Measurements from ENCODE around the gene TBXA2R. TPM values are rescaled to one million over a fixed set of nuclear protein-coding genes. Genes with fewer than 3 reads are reported as not detected.
"Not testable (repeated sequence)": the region's sequence is repeated elsewhere in the genome, so short reads cannot be mapped to it uniquely, and the experiment has no call there.

TBXA2R gene
- total and polyA plus RNA-seq, 9 donors: 0.53 to 2.8 (median 2.2) TPM

GRCh38 chr19:3593156-3593555 is 13.5 kb downstream of the TBXA2R start:
- WGBS (ENCODE audit: insufficient coverage): 21% methylated on average over 7 of the region's 11 CpGs
- Histone ChIP-seq H3K27me3 (ENCODE audit: control insufficient read depth, insufficient read depth, low read length) (peaks cover 9% of the 10 kb centered on the region), H3K9me3 (replicated peaks; ENCODE audit: control insufficient read depth, low read depth, low read length) (no peaks in the 10 kb centered on the region), H3K4me1 (ENCODE audit: control insufficient read depth, insufficient read depth, low read length) (no peaks in the 10 kb centered on the region), H3K27ac (ENCODE audit: low read length) (no peak overlapping the region), H3K4me3 (ENCODE audit: low read length) (no peak overlapping the region), H3K36me3 (ENCODE audit: control insufficient read depth, insufficient read depth, low read length) (no peaks in the 10 kb centered on the region)
- no peak for DNase-seq

- Histone ChIP-seq H3K4me3 (ENCODE audit: low read length) (no peak overlapping the region), H3K4me1 (ENCODE audit: control insufficient read depth, insufficient read depth, low read length) (no peaks in the 10 kb centered on the region), H3K36me3 (ENCODE audit: control insufficient read depth, insufficient read depth, low read length) (no peaks in the 10 kb centered on the region), H3K27me3 (ENCODE audit: control insufficient read depth, insufficient read depth, low read length) (peaks cover 11% of the 10 kb centered on the region), H3K27ac (ENCODE audit: low read length) (no peak overlapping the region), H3K9me3 (replicated peaks; ENCODE audit: control insufficient read depth, low read depth, low read length) (no peaks in the 10 kb centered on the region)
- no peak for DNase-seq
- WGBS (ENCODE audit: insufficient coverage): 81% methylated on average over 9 of the region's 9 CpGs
Measured at GRCh38 chr19:3591876-3592613, 14.6 kb downstream of the TBXA2R start.

- Histone ChIP-seq H3K9me3 (replicated peaks; ENCODE audit: control insufficient read depth, low read depth, low read length) (no peaks in the 10 kb centered on the region), H3K4me1 (ENCODE audit: control insufficient read depth, insufficient read depth, low read length) (no peaks in the 10 kb centered on the region), H3K36me3 (ENCODE audit: control insufficient read depth, insufficient read depth, low read length) (no peaks in the 10 kb centered on the region), H3K4me3 (ENCODE audit: low read length) (no peak overlapping the region), H3K27me3 (ENCODE audit: control insufficient read depth, insufficient read depth, low read length) (peaks cover 20% of the 10 kb centered on the region), H3K27ac (ENCODE audit: low read length) (no peak overlapping the region)
- 89% methylated on average over 8 of the region's 8 CpGs for WGBS (ENCODE audit: insufficient coverage)
- no peak for DNase-seq
Measured at GRCh38 chr19:3590991-3591659, 15.6 kb downstream of the TBXA2R start.

- 93% methylated on average over 22 of the region's 22 CpGs for WGBS (ENCODE audit: insufficient coverage)
- no peaks in the 10 kb centered on the region for H3K9me3 ChIP-seq (replicated peaks; ENCODE audit: control insufficient read depth, low read depth, low read length)
- H3K4me3 ChIP-seq (ENCODE audit: low read length): no peak overlapping the region
- H3K4me1 ChIP-seq (ENCODE audit: control insufficient read depth, insufficient read depth, low read length): peaks cover 5% of the 10 kb centered on the region
- H3K27me3 ChIP-seq (ENCODE audit: control insufficient read depth, insufficient read depth, low read length): peaks cover 31% of the 10 kb centered on the region
- DNase-seq: no peak
- no peaks in the 10 kb centered on the region for H3K36me3 ChIP-seq (ENCODE audit: control insufficient read depth, insufficient read depth, low read length)
- no peak overlapping the region for H3K27ac ChIP-seq (ENCODE audit: low read length)
Measured at GRCh38 chr19:3589949-3590348, 16.7 kb downstream of the TBXA2R start.

- 75% methylated on average over 6 of the region's 11 CpGs for WGBS (ENCODE audit: insufficient coverage)
- no peaks in the 10 kb centered on the region for H3K9me3 ChIP-seq (replicated peaks; ENCODE audit: control insufficient read depth, low read depth, low read length)
Measured at GRCh38 chr19:3589439-3589838, 17.2 kb downstream of the TBXA2R start.

GRCh38 chr19:3586707-3587346 is 19.8 kb downstream of the TBXA2R start:
- no peaks in the 10 kb centered on the region for H3K36me3 ChIP-seq (ENCODE audit: control insufficient read depth, insufficient read depth, low read length)
- peaks cover 36% of the 10 kb centered on the region for H3K27me3 ChIP-seq (ENCODE audit: control insufficient read depth, insufficient read depth, low read length)
- 47% methylated on average over 27 of the region's 31 CpGs for WGBS (ENCODE audit: insufficient coverage)
- no peak overlapping the region for H3K4me3 ChIP-seq (ENCODE audit: low read length)
- H3K4me1 ChIP-seq (ENCODE audit: control insufficient read depth, insufficient read depth, low read length): peaks cover 5% of the 10 kb centered on the region
- no peak overlapping the region for H3K27ac ChIP-seq (ENCODE audit: low read length)
- H3K9me3 ChIP-seq (replicated peaks; ENCODE audit: control insufficient read depth, low read depth, low read length): no peaks in the 10 kb centered on the region
- peak; percentile 7 for DNase-seq

More at GRCh38 chr19:3589439-3589838, 17.2 kb downstream of the TBXA2R start:
- Histone ChIP-seq H3K36me3 (ENCODE audit: control insufficient read depth, insufficient read depth, low read length) (no peaks in the 10 kb centered on the region), H3K27ac (ENCODE audit: low read length) (no peak overlapping the region), H3K4me3 (ENCODE audit: low read length) (no peak overlapping the region), H3K27me3 (ENCODE audit: control insufficient read depth, insufficient read depth, low read length) (peaks cover 33% of the 10 kb centered on the region), H3K4me1 (ENCODE audit: control insufficient read depth, insufficient read depth, low read length) (peaks cover 5% of the 10 kb centered on the region)
- DNase-seq: no peak

- H3K4me3 ChIP-seq (ENCODE audit: low read length): peak overlapping the region; percentile 8
- H3K27me3 ChIP-seq (ENCODE audit: control insufficient read depth, insufficient read depth, low read length): peaks cover 36% of the 10 kb centered on the region
- no peaks in the 10 kb centered on the region for H3K36me3 ChIP-seq (ENCODE audit: control insufficient read depth, insufficient read depth, low read length)
- WGBS (ENCODE audit: insufficient coverage): 39% methylated on average over 4 of the region's 16 CpGs
- H3K9me3 ChIP-seq (replicated peaks; ENCODE audit: control insufficient read depth, low read depth, low read length): no peaks in the 10 kb centered on the region
- H3K27ac ChIP-seq (ENCODE audit: low read length): no peak overlapping the region
- H3K4me1 ChIP-seq (ENCODE audit: control insufficient read depth, insufficient read depth, low read length): peaks cover 5% of the 10 kb centered on the region
- DNase-seq: no peak
Measured at GRCh38 chr19:3586127-3586626, 20.5 kb downstream of the TBXA2R start.

- 3% methylated on average over 80 of the region's 84 CpGs for WGBS (ENCODE audit: insufficient coverage)
- Histone ChIP-seq H3K9me3 (replicated peaks; ENCODE audit: control insufficient read depth, low read depth, low read length) (no peaks in the 10 kb centered on the region), H3K4me3 (ENCODE audit: low read length) (peak within 1 kb of the TSS; percentile 8), H3K27ac (ENCODE audit: low read length) (no peak within 1 kb of the TSS), H3K4me1 (ENCODE audit: control insufficient read depth, insufficient read depth, low read length) (peaks cover 5% of the 10 kb centered on the region), H3K36me3 (ENCODE audit: control insufficient read depth, insufficient read depth, low read length) (no peaks in the 10 kb centered on the region), H3K27me3 (ENCODE audit: control insufficient read depth, insufficient read depth, low read length) (peaks cover 36% of the 10 kb centered on the region)
- no peak for DNase-seq
Measured at GRCh38 chr19:3585301-3586126, 21.2 kb downstream of the TBXA2R start, which contains the start of gene GIPC3. Gene GIPC3 (plus strand): TSS chr19:3585478. CDS start chr19:3585598, 120 bp downstream.

GRCh38 chr19:3584036-3584802 is 22.5 kb downstream of the TBXA2R start:
- WGBS (ENCODE audit: insufficient coverage): 100% methylated on average over 4 of the region's 15 CpGs

More at GRCh38 chr19:3584036-3584802, 22.5 kb downstream of the TBXA2R start:
- H3K27ac ChIP-seq (ENCODE audit: low read length); DNase-seq; H3K9me3 ChIP-seq (replicated peaks; ENCODE audit: control insufficient read depth, low read depth, low read length); H3K4me1 ChIP-seq (ENCODE audit: control insufficient read depth, insufficient read depth, low read length); H3K4me3 ChIP-seq (ENCODE audit: low read length); H3K36me3 ChIP-seq (ENCODE audit: control insufficient read depth, insufficient read depth, low read length): not testable (repeated sequence)
- H3K27me3 ChIP-seq (ENCODE audit: control insufficient read depth, insufficient read depth, low read length): peaks cover 36% of the 10 kb centered on the region
